HG03095 (cell line): ENCODE data around the gene SERPINB5.

Source experiments
- ATAC-seq: cut with Tn5 transposase; IDR thresholded peaks from one replicate; pipeline ENCODE4 v1.9.1; 2021; ENCODE audit warnings: moderate library complexity; ENCODE audit not compliant: unreplicated experiment

Gene SERPINB5

GRCh38 chr18:63520053-63520685 is 43.4 kb downstream of the SERPINB5 start:
- no peak for ATAC-seq

DNA sequence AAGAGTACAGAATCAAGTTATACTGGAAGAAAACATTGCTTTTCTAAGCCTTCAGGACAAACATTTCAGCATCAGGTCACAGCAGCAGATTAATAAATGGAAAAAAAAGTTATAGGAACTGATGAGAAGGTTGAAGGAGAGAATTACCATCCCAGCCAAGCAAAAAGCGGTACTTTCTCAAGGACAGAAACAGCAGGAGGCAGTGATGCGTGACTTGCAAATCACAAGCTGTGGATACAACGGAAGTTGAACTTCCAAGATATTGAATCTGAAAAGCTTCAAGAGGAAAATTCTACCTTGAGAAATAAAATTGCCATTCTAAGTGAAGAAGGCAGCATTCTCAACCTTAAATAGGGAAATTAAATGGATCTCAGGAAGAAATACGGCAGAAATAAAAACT is 46.9 kb downstream of the SERPINB5 start:
- no peak for ATAC-seq

- no peak for ATAC-seq
Measured at GRCh38 chr18:63527251-63527650, 50.5 kb downstream of the SERPINB5 start.

DNA sequence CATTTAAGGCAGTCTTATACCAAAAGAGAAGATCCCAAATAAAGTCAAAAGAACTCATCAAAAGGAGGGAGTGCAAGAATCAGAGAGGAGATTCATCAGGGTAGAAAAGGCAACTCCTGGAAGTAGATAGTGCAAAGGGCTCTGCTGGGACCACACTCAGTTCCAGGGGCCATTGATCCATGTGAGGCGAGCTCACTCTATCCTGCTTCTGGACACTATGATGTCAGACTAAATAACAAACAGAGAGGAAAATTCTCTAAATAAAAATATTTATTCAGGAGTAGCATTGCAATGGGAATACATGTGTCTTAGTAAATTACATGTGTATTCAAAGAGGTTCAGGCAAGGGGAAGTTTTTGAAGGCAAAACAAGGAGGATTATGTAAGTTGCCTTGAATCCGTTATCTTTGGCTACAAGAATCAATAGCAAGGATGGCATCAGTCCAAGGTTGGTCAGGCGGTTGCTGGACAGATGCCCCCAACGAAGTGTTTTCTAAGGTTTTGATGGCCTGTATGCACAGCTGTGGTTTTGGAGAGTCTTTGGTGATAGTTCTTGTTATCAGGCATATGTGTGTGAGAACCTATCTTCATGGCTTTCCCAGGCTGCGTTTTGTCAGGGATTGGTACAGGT is 52.2 kb downstream of the SERPINB5 start:
- ATAC-seq: no peak

- ATAC-seq: no peak
Measured at GRCh38 chr18:63532471-63532870, 55.7 kb downstream of the SERPINB5 start.

DNA sequence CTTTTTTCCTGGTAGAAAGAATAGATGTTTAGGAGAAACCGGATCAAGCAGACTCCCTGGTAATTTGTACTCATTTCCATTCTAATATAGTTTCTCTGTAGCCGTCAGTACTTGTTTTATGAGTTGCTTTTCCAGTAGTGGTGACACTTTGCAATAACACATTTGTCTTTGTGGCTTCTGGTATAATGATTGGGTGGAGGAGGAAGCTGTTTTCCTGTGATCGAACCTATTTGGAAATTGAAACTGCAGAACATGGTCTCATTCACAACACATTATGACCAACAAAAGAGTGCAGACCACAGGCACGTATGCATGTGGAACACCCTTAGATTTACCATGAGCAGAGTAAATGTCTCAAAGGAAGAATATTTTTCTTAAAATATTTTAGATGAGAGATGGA is 57.9 kb downstream of the SERPINB5 start:
- ATAC-seq: no peak

DNA sequence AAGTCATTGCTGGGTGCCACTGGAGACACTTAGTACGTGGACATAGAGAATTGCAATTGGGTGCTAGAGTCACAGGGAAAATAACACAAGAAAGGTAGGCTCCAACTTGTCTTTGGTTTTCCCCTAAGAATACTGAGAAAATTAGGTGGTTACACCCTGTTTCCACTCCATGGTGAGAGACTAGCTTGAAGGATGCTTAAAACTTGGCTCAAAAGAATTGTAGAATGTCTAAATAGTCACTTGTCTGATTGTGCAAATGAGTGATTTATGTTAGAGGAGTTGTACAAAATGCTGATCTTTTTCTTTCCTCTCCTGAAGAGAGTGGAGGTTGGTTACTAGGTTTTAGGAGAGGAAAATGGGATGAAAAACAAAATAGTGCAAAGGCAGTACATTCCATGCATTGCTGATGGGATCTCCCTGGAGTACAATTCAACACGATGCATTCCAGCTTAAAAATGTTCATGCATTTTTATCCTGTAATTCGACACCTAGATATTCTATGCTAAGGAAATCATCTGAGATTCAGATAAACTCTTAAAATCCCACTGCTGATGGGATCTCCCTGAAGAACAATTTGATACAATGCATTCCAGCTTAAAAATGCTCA is 63.2 kb downstream of the SERPINB5 start:
- no peak for ATAC-seq

DNA sequence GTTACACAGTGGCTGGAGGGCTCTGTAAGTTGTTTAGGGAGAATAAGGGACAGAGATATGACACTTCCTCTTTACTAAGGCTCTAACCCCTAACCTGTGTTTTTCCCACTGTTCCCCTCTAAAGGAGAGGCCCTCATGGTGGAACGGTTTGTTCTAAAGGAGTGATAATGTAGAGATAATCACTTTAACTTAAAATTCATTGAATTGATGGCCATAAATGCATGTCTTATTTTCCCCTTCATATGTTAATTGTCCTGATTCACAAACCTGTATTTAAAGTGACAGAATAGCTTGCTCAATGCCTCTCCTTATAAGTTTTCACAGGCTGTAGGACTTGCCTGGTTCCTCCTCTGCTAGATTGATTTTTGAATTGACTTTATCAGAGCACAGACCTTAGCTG is 65.3 kb downstream of the SERPINB5 start, which contains the start of gene SERPINB12:
SERPINB12 (plus strand) TSS at position 301 of the 400 bp plus-strand sequence. CDS start 13,791 bp downstream, outside the sequence.
- ATAC-seq: no peak

DNA sequence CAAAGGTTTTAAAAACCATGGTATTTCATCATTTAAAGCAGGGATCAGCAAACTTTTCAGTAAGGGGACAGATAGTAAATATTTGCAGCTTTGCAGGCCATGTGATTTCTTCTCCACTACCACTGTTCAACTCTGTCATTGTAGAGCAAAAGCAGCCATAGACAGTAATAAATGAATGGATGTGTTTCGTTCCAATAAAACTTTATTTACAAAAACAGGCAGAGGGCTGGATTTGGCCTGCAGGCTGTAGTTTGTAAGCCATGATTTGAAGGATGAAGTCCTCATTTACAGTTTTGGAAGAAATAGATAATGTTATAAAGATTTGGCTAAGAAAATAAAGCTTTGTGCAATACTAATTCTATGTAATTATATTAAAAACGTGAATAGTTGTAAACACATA is 67.3 kb downstream of the SERPINB5 start:
- ATAC-seq: no peak

DNA sequence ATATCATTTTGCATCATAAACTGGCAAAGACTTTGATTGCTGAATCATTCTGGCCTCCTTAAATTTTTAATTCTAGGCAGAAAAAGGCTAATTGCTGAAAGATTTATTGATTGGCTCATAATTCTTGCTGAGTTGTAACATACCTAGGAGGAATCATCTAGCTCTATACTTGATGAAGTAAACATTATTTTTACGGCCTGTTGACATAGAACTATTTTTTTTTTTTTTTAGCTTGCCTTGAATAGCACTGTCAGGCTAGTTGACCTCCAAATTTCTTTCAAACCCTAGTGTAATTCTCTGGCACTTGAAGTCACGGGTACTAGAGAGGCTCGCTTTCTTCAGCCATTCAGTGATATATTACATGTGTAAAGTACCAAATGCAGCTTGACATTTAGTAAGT is 68.2 kb downstream of the SERPINB5 start:
- no peak for ATAC-seq

DNA sequence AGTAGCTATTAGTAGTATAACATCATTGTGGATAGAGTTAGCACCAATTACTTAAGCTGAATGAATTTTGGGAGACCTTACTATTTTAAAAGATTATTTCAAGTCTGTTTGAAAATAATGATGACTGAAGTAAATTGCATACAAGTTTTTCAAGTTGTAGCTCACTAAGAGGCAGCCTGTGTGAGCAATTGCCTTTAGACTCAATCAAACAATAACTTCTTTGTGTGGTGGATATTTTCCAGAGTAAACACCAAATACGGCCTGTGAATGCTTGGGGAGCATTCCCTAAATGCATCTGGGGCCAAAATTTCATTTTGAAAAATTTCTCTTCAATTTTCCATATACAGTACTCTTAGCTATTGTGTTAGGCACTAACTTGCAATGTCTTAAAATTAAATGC is 73.3 kb downstream of the SERPINB5 start:
- no peak for ATAC-seq

DNA sequence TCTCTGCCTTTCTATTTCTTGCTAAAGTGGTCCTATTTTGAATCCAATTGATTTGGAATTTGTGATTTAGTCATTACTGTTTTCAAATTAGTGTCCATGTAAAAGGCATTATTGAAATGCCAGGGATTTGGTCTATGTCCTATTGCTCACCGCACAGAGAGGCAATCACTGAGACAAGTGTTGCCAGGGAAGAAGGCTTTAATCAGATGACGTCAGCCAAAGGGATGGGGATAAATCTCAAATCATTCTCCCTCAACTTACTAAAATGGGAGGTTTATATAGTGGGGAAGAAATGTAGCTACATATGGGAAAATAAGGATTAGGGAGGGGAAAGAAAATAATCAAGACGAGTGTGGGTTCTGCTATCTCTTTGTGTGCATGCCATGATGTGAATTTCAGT is 75.0 kb downstream of the SERPINB5 start:
- no peak for ATAC-seq

GRCh38 chr18:63552581-63552980 is 75.8 kb downstream of the SERPINB5 start:
- ATAC-seq: no peak

GRCh38 chr18:63553081-63553480 is 76.3 kb downstream of the SERPINB5 start:
- no peak for ATAC-seq
